ENCODE measurements around the gene ADAMTSL1. TPM values are rescaled to one million over a fixed set of nuclear protein-coding genes. Genes with fewer than 3 reads are reported as not detected.

ADAMTSL1 gene
- total RNA-seq, 1 donor from 2014 or later, result 12.6 TPM

- no peak for FAIRE-seq
- TF ChIP-seq EZH2 (IDR thresholded peaks at IDR 0.05; ENCODE audit: insufficient read depth, low read length), result no peak
- TF ChIP-seq, protein P1, sequence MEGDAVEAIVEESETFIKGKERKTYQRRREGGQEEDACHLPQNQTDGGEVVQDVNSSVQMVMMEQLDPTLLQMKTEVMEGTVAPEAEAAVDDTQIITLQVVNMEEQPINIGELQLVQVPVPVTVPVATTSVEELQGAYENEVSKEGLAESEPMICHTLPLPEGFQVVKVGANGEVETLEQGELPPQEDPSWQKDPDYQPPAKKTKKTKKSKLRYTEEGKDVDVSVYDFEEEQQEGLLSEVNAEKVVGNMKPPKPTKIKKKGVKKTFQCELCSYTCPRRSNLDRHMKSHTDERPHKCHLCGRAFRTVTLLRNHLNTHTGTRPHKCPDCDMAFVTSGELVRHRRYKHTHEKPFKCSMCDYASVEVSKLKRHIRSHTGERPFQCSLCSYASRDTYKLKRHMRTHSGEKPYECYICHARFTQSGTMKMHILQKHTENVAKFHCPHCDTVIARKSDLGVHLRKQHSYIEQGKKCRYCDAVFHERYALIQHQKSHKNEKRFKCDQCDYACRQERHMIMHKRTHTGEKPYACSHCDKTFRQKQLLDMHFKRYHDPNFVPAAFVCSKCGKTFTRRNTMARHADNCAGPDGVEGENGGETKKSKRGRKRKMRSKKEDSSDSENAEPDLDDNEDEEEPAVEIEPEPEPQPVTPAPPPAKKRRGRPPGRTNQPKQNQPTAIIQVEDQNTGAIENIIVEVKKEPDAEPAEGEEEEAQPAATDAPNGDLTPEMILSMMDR (IDR thresholded peaks at IDR 0.05; ENCODE audit: insufficient read depth, low read depth, low read length), result no peak
- no peaks in the 10 kb centered on the region for H3K9me3 Mint-ChIP-seq (ENCODE audit: unreplicated experiment)
- no peaks in the 10 kb centered on the region for H3K27me3 ChIP-seq (ENCODE audit: insufficient read depth, low read length)
- no peaks in the 10 kb centered on the region for H3K79me2 ChIP-seq (ENCODE audit: insufficient read depth, low read length)
- no peaks in the 10 kb centered on the region for H3K9me3 ChIP-seq (ENCODE audit: insufficient read depth, low read depth, low read length)
- no peaks in the 10 kb centered on the region for H3K27me3 Mint-ChIP-seq (ENCODE audit: low read depth, unreplicated experiment)
- peaks cover 18% of the 10 kb centered on the region for H4K20me1 ChIP-seq (ENCODE audit: insufficient read depth, low read length)
- peaks cover 11% of the 10 kb centered on the region for H3K4me1 ChIP-seq (ENCODE audit: insufficient read depth, low read length)
- no peak overlapping the region for H3K27ac Mint-ChIP-seq (ENCODE audit: unreplicated experiment)
- no peak overlapping the region for H3K27ac ChIP-seq (ENCODE audit: low read depth, low read length)
- H3K36me3 ChIP-seq (ENCODE audit: insufficient read depth, low read length), result peaks cover 10% of the 10 kb centered on the region
- H3K4me1 Mint-ChIP-seq (ENCODE audit: low read depth, unreplicated experiment), result peaks cover 5% of the 10 kb centered on the region
- H2AFZ ChIP-seq (ENCODE audit: low read depth, low read length), result no peak overlapping the region
- H3K4me2 ChIP-seq (ENCODE audit: low read length), result no peak overlapping the region
- peak; percentile 18 for DNase-seq (ENCODE audit: low read depth)
- no peaks in the 10 kb centered on the region for H3K36me3 Mint-ChIP-seq (ENCODE audit: low read depth, unreplicated experiment)
- H3K4me3 Mint-ChIP-seq (ENCODE audit: unreplicated experiment), result no peak overlapping the region
- no peak overlapping the region for H3K9ac ChIP-seq (ENCODE audit: low read length)
- no peak overlapping the region for H3K4me3 ChIP-seq (ENCODE audit: insufficient read depth, low read depth, low read length)
Observed at GRCh38 chr9:18857769-18858168, 383.8 kb downstream of the ADAMTSL1 start.

DNA sequence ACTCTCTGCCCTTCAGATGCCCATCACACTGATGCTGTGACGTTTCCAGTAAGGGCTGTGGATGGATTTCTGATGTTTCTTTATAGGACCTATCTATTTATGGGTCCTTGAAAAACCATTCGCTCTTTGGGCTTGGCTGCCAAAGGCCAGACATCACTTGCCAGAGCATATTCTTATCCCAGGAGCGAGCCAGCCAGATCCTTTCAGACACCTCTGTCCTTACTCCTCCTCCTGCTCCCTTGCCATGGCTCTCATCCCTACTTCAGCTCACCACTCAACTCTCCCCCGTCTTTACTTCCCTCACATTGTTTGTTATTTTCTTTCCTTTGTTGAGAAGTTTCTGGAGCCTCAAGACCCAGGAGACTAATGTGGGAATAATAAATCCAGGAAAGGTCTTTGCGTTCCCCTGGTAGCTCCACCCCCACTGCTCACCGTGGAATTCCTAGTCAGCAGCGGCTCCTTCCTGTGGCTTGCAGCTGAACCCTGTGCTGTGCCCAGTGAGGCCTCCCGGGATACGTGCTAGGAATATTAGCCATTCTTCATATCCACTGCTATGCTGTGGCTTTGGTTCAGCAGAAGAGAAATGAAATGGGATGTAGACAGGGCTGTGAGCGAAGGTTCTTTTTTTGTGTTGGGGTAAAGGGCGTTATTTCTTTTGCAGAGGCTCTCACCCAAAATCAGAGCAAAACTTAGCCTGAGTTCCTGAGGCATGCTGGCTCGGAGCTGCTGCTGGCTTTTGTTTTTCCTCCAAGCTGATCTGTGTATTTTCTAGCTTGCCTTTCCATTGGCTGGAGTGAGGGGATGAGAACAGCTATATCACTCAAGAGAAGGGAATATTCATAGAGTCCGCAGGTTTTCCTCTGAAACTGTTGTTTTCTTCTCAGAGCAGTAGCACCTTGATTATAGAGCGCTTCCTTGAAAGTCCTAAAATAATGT lies 387.9 kb downstream of the ADAMTSL1 start:
- H3K9me3 ChIP-seq (ENCODE audit: insufficient read depth, low read depth, low read length), result no peaks in the 10 kb centered on the region
- H3K4me2 ChIP-seq (ENCODE audit: low read length), result peak overlapping the region; percentile 66
- FAIRE-seq (no peak), DNase-seq (ENCODE audit: low read depth) (peak; percentile 72)
- no peak overlapping the region for H3K9ac ChIP-seq (ENCODE audit: low read length)
- H3K36me3 ChIP-seq (ENCODE audit: insufficient read depth, low read length), result peaks cover 14% of the 10 kb centered on the region
- TF ChIP-seq, protein P1 (IDR thresholded peaks at IDR 0.05; ENCODE audit: insufficient read depth, low read depth, low read length), result no peak
- no peak for TF ChIP-seq EZH2 (IDR thresholded peaks at IDR 0.05; ENCODE audit: insufficient read depth, low read length)
- H3K36me3 Mint-ChIP-seq (ENCODE audit: low read depth, unreplicated experiment), result no peaks in the 10 kb centered on the region
- H3K4me3 Mint-ChIP-seq (ENCODE audit: unreplicated experiment), result no peak overlapping the region
- no peak overlapping the region for H3K27ac ChIP-seq (ENCODE audit: low read depth, low read length)
- H3K4me1 Mint-ChIP-seq (ENCODE audit: low read depth, unreplicated experiment), result peaks cover 5% of the 10 kb centered on the region
- no peak overlapping the region for H3K27ac Mint-ChIP-seq (ENCODE audit: unreplicated experiment)
- peaks cover 11% of the 10 kb centered on the region for H3K4me1 ChIP-seq (ENCODE audit: insufficient read depth, low read length)
- H4K20me1 ChIP-seq (ENCODE audit: insufficient read depth, low read length), result peaks cover 19% of the 10 kb centered on the region
- H3K4me3 ChIP-seq (ENCODE audit: insufficient read depth, low read depth, low read length), result no peak overlapping the region
- H3K27me3 Mint-ChIP-seq (ENCODE audit: low read depth, unreplicated experiment), result no peaks in the 10 kb centered on the region
- no peaks in the 10 kb centered on the region for H3K9me3 Mint-ChIP-seq (ENCODE audit: unreplicated experiment)
- H2AFZ ChIP-seq (ENCODE audit: low read depth, low read length), result peak overlapping the region; percentile 29
- no peaks in the 10 kb centered on the region for H3K27me3 ChIP-seq (ENCODE audit: insufficient read depth, low read length)
- no peaks in the 10 kb centered on the region for H3K79me2 ChIP-seq (ENCODE audit: insufficient read depth, low read length)

DNA sequence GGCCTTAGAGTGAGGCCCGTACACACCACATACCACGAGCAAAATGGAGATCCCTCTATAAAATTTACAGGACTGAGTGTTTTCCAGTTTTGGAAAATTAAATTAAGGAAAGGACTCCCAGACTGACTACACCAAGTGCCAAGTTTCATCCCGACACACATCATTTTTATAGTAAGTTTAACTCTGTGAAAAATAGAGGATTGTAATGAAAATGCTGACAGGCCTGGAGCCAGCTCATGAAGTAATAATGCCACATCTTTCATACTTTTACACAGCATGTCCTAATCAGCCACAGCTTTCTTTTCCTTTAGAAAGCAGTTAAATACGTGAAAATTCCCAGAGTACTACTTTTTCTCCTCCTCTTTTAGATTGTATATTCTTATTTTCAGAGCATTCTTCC lies 389.8 kb downstream of the ADAMTSL1 start:
- FAIRE-seq, result no peak
- no peak overlapping the region for H3K4me2 ChIP-seq (ENCODE audit: low read length)
- no peak overlapping the region for H3K4me3 ChIP-seq (ENCODE audit: insufficient read depth, low read depth, low read length)
- H3K79me2 ChIP-seq (ENCODE audit: insufficient read depth, low read length), result no peaks in the 10 kb centered on the region
- no peaks in the 10 kb centered on the region for H3K9me3 ChIP-seq (ENCODE audit: insufficient read depth, low read depth, low read length)
- H4K20me1 ChIP-seq (ENCODE audit: insufficient read depth, low read length), result peaks cover 17% of the 10 kb centered on the region
- DNase-seq (ENCODE audit: low read depth), result no peak
- Mint-ChIP-seq H3K36me3 (ENCODE audit: low read depth, unreplicated experiment) (no peaks in the 10 kb centered on the region), H3K27me3 (ENCODE audit: low read depth, unreplicated experiment) (no peaks in the 10 kb centered on the region), H3K27ac (ENCODE audit: unreplicated experiment) (no peak overlapping the region), H3K9me3 (ENCODE audit: unreplicated experiment) (no peaks in the 10 kb centered on the region), H3K4me1 (ENCODE audit: low read depth, unreplicated experiment) (peaks cover 5% of the 10 kb centered on the region), H3K4me3 (ENCODE audit: unreplicated experiment) (no peak overlapping the region)
- H3K9ac ChIP-seq (ENCODE audit: low read length), result no peak overlapping the region
- H3K4me1 ChIP-seq (ENCODE audit: insufficient read depth, low read length), result peaks cover 11% of the 10 kb centered on the region
- H3K27ac ChIP-seq (ENCODE audit: low read depth, low read length), result no peak overlapping the region
- no peaks in the 10 kb centered on the region for H3K27me3 ChIP-seq (ENCODE audit: insufficient read depth, low read length)
- H2AFZ ChIP-seq (ENCODE audit: low read depth, low read length), result no peak overlapping the region
- TF ChIP-seq, protein P1 (IDR thresholded peaks at IDR 0.05; ENCODE audit: insufficient read depth, low read depth, low read length), result no peak
- no peak for TF ChIP-seq EZH2 (IDR thresholded peaks at IDR 0.05; ENCODE audit: insufficient read depth, low read length)
- H3K36me3 ChIP-seq (ENCODE audit: insufficient read depth, low read length), result peaks cover 7% of the 10 kb centered on the region

All from astrocyte (in vitro differentiated cells and primary cell).